Loucy (cell line): ENCODE measurements around the gene ZNF74.

ENCODE experiments used
- H2AFZ ChIP-seq: fragments of 200-600 bp; sonication (generic); 2 replicates; pipeline ENCODE4 v1.6.0; 2016; ENCODE audit warnings: antibody characterized with exemption, mild to moderate bottlenecking, low read length, moderate library complexity
- H3F3A ChIP-seq: fragments of 200-600 bp; 2 replicates; pipeline ENCODE4 v1.6.0; 2016; ENCODE audit warnings: antibody characterized with exemption, low read depth, mild to moderate bottlenecking
- H3K27me3 ChIP-seq: fragments of 200-600 bp; sonication (generic); 2 replicates; pipeline ENCODE4 v1.6.1; 2014; ENCODE audit warnings: low read length, mild to moderate bottlenecking; ENCODE audit not compliant: insufficient read depth, poor library complexity, severe bottlenecking
- H3K36me3 ChIP-seq: fragments of 200-600 bp; sonication (generic); 2 replicates; pipeline ENCODE4 v1.6.1; 2016; ENCODE audit warnings: low read length; ENCODE audit not compliant: insufficient read depth
- H3K4me1 ChIP-seq: fragments of 200-600 bp; sonication (generic); 2 replicates; pipeline ENCODE4 v1.5.1; 2014; ENCODE audit warnings: low read length, mild to moderate bottlenecking; ENCODE audit not compliant: insufficient read depth, poor library complexity, severe bottlenecking
- H3K4me2 ChIP-seq: fragments of 200-600 bp; sonication (generic); 2 replicates; pipeline ENCODE4 v1.6.0; 2014; ENCODE audit warnings: antibody characterized with exemption, low read length, low read depth, mild to moderate bottlenecking; ENCODE audit not compliant: poor library complexity, severe bottlenecking
- H3K4me3 ChIP-seq: fragments of 200-600 bp; sonication (generic); 2 replicates; pipeline ENCODE4 v1.5.1; 2014; ENCODE audit warnings: low read length, mild to moderate bottlenecking, mixed read lengths; ENCODE audit not compliant: poor library complexity, severe bottlenecking
- H3K79me2 ChIP-seq: fragments of 200-600 bp; sonication (generic); 2 replicates; pipeline ENCODE4 v1.6.1; 2014; ENCODE audit warnings: low read length; ENCODE audit not compliant: insufficient read depth
- H3K9ac ChIP-seq: fragments of 200-600 bp; sonication (generic); 2 replicates; pipeline ENCODE4 v1.6.0; 2014; ENCODE audit warnings: mild to moderate bottlenecking, low read depth, low read length, moderate library complexity; ENCODE audit not compliant: poor library complexity, severe bottlenecking
- H3K9me2 ChIP-seq: fragments of 200-600 bp; sonication (generic); replicated peaks from 2 replicates; pipeline ENCODE4 v1.6.1; 2016; ENCODE audit warnings: low read depth, low read length, mixed read lengths
- H3K9me3 ChIP-seq: fragments of 200-600 bp; sonication (generic); 2 replicates; pipeline ENCODE4 v1.6.1; 2014; ENCODE audit warnings: mild to moderate bottlenecking, antibody characterized with exemption, low read length, low read depth; ENCODE audit not compliant: insufficient read depth
- H4K20me1 ChIP-seq: fragments of 200-600 bp; sonication (generic); 2 replicates; pipeline ENCODE4 v1.6.0; 2014; ENCODE audit warnings: antibody characterized with exemption, low read length, mild to moderate bottlenecking; ENCODE audit not compliant: insufficient read depth, poor library complexity, severe bottlenecking
- CTCF ChIP-seq: fragments of 200-600 bp; sonication (generic); conservative IDR thresholded peaks from 2 replicates; pipeline ENCODE4 v1.5.1; 2014; ENCODE audit warnings: mild to moderate bottlenecking, antibody characterized with exemption, low read length
- EZH2phosphoT487 ChIP-seq: fragments of 200-600 bp; IDR thresholded peaks from 2 replicates; pipeline ENCODE4 v1.6.1; 2018; ENCODE audit warnings: antibody characterized with exemption, mild to moderate bottlenecking, moderate library complexity, borderline replicate concordance

Gene ZNF74

GRCh38 chr22:20451920-20452319, 58.0 kb downstream of the ZNF74 start:
- no peak for TF ChIP-seq CTCF
- no peak for TF ChIP-seq EZH2phosphoT487

GRCh38 chr22:20453222-20453621, 59.3 kb downstream of the ZNF74 start:
- TF ChIP-seq EZH2phosphoT487 (no peak), CTCF (no peak)
- Histone ChIP-seq H3K9me3 (no peaks in the 10 kb centered on the region), H4K20me1 (no peaks in the 10 kb centered on the region), H3K27me3 (no peaks in the 10 kb centered on the region), H3K9me2 (no peaks in the 10 kb centered on the region), H3K36me3 (no peaks in the 10 kb centered on the region; the same call in 1 of the 2 replicates), H3K79me2 (no peaks in the 10 kb centered on the region), H3F3A (no peaks in the 10 kb centered on the region), H3K9ac (no peak overlapping the region), H3K4me1 (peaks cover 10% of the 10 kb centered on the region), H2AFZ (no peak overlapping the region), H3K4me3 (no peak overlapping the region), H3K4me2 (no peak overlapping the region)

More at GRCh38 chr22:20451920-20452319, 58.0 kb downstream of the ZNF74 start:
- Histone ChIP-seq H3K4me1 (peaks cover 10% of the 10 kb centered on the region), H3K9me2 (no peaks in the 10 kb centered on the region), H3K4me2 (no peak overlapping the region), H3K27me3 (no peaks in the 10 kb centered on the region), H3K79me2 (no peaks in the 10 kb centered on the region), H3K36me3 (no peaks in the 10 kb centered on the region), H4K20me1 (no peaks in the 10 kb centered on the region), H3K9ac (no peak overlapping the region), H2AFZ (no peak overlapping the region), H3F3A (no peaks in the 10 kb centered on the region), H3K4me3 (no peak overlapping the region), H3K9me3 (no peaks in the 10 kb centered on the region)

DNA sequence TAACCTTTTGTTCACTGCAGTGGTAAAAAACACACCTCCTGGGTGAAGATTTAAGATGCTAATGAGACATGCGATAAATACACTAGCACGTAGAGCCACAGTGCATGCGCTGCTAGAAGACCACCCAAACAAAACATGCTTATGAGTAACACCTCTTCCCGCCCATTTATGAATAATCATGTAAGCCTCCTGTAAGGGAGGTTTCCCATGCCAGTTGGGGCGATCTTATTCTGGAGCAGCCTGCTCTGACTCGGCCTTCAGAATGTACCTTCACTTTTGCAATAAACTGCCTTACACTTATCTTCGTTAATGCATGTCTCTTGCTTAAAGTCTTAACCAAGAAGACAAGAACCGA, 61.7 kb downstream of the ZNF74 start:
- Histone ChIP-seq H3K9ac (peak overlapping the region; percentile 23), H3K9me2 (no peaks in the 10 kb centered on the region), H3K4me3 (peak overlapping the region; percentile 32), H3K4me1 (peaks cover 10% of the 10 kb centered on the region), H2AFZ (peak overlapping the region; percentile 64), H4K20me1 (no peaks in the 10 kb centered on the region), H3F3A (no peaks in the 10 kb centered on the region), H3K79me2 (no peaks in the 10 kb centered on the region), H3K9me3 (no peaks in the 10 kb centered on the region), H3K27me3 (no peaks in the 10 kb centered on the region), H3K4me2 (peak overlapping the region; percentile 43), H3K36me3 (no peaks in the 10 kb centered on the region; the same call in 1 of the 2 replicates)
- TF ChIP-seq CTCF (no peak), EZH2phosphoT487 (no peak)
